Calu3 (cell line): ENCODE measurements around the gene SCG3. TPM values are rescaled to one million over a fixed set of nuclear protein-coding genes. Genes with fewer than 3 reads are reported as not detected.

Experiments used
- BruUV-seq: library from RNA; stranded (reverse); fragments of 400-500 nt; replicated peaks from 2 replicates; lab custom pipeline; 2021; lab: Mats Ljungman, UMichigan
- CTCF ChIA-PET: fragments of 300-600 bp; sonication (Branson Sonifier 250); formaldehyde crosslinking; loops from one replicate; lab custom pipeline; 2022; ENCODE audit warnings: antibody characterized with exemption; lab: Charles Lee
- DNase-seq: peaks from one replicate; pipeline ENCODE4 v3.0.0; 2022
- H3K27ac Mint-ChIP-seq: one replicate; pipeline ENCODE4 v1.8.0; 2022; ENCODE audit warnings: mixed read lengths; ENCODE audit not compliant: unreplicated experiment
- H3K27me3 Mint-ChIP-seq: one replicate; pipeline ENCODE4 v1.8.0; 2022; ENCODE audit warnings: mixed read lengths; ENCODE audit not compliant: unreplicated experiment
- H3K36me3 Mint-ChIP-seq: one replicate; pipeline ENCODE4 v1.8.0; 2022; ENCODE audit warnings: mild to moderate bottlenecking, moderate library complexity, mixed read lengths; ENCODE audit not compliant: insufficient read depth, unreplicated experiment
- H3K4me1 Mint-ChIP-seq: one replicate; pipeline ENCODE4 v1.8.0; 2022; ENCODE audit warnings: mild to moderate bottlenecking, low read depth, mixed read lengths; ENCODE audit not compliant: unreplicated experiment
- H3K4me3 Mint-ChIP-seq: one replicate; pipeline ENCODE4 v1.8.0; 2022; ENCODE audit warnings: mild to moderate bottlenecking, low read depth, moderate library complexity, mixed read lengths; ENCODE audit not compliant: unreplicated experiment
- H3K9me3 Mint-ChIP-seq: one replicate; pipeline ENCODE4 v1.8.0; 2022; ENCODE audit warnings: low read depth, mixed read lengths; ENCODE audit not compliant: unreplicated experiment
- CTCF ChIP-seq: fragments of 200-600 bp; IDR thresholded peaks from one replicate; pipeline ENCODE4 v1.8.0; 2022; ENCODE audit warnings: antibody characterized with exemption; ENCODE audit not compliant: unreplicated experiment
- intact Hi-C: fragments of 100-400 bp; cut with micrococcal nuclease; formaldehyde crosslinking; loops from one replicate; pipeline ENCODE4 v1.10.0; 2022; ENCODE audit not compliant: unreplicated experiment
- total RNA-seq: library from RNA; stranded (reverse); gene quantifications from 2 replicates; pipeline ENCODE4 v1.2.3, GENCODE V29; 2022

Gene SCG3
- total RNA-seq, 1 experiment from 2014 or later, result not detected

- Mint-ChIP-seq H3K36me3 (no peaks in the 10 kb centered on the region), H3K27me3 (peaks cover 44% of the 10 kb centered on the region), H3K4me3 (no peak overlapping the region), H3K27ac (no peak overlapping the region), H3K4me1 (no peaks in the 10 kb centered on the region), H3K9me3 (no peaks in the 10 kb centered on the region)
- BruUV-seq, result no TSS peak
- CTCF ChIA-PET, result no interaction called here
- no peak for DNase-seq
- intact Hi-C loops, result no loop called here
- no peak for TF ChIP-seq CTCF
These were observed 85.0 kb downstream of the SCG3 start for GRCh38 chr15:51766341-51766740.

GRCh38 chr15:51768018-51768417 lies 86.7 kb downstream of the SCG3 start:
- CTCF ChIA-PET, result no interaction called here
- Mint-ChIP-seq H3K27me3 (peaks cover 59% of the 10 kb centered on the region), H3K4me1 (no peaks in the 10 kb centered on the region), H3K4me3 (no peak overlapping the region), H3K9me3 (no peaks in the 10 kb centered on the region), H3K27ac (no peak overlapping the region), H3K36me3 (no peaks in the 10 kb centered on the region)
- no peak for DNase-seq
- intact Hi-C loops, result no loop called here
- TF ChIP-seq CTCF, result no peak
- no TSS peak for BruUV-seq

Other genes with a start within 250 kb of the SCG3 start
- 13.8 and 14.8 TPM in 2 replicates for gene DMXL2, start 58.7 kb upstream of the SCG3 start, total RNA-seq
- gene LYSMD2, start 56.2 kb downstream of the SCG3 start, total RNA-seq, result 14.3 TPM in 2 replicates
- gene TMOD2, start 70.1 kb downstream of the SCG3 start, total RNA-seq, result 0.64 and 1.0 TPM in 2 replicates
- 53.6 and 60.1 TPM in 2 replicates for gene TMOD3, start 148.2 kb downstream of the SCG3 start, total RNA-seq